Nephron progenitor cell (in vitro differentiated cells): ENCODE data around the gene SGK1.

Source experiments
- DNase-seq: peaks from one replicate; pipeline ENCODE4 v3.0.0; 2021
- H3K27ac Mint-ChIP-seq: 2 replicates; pipeline ENCODE4 v1.8.0; 2021; ENCODE audit warnings: mild to moderate bottlenecking, moderate library complexity, mixed read lengths
- H3K27me3 Mint-ChIP-seq: 2 replicates; pipeline ENCODE4 v1.8.0; 2021; ENCODE audit warnings: mild to moderate bottlenecking, low read depth, mixed read lengths; ENCODE audit not compliant: poor library complexity
- H3K36me3 Mint-ChIP-seq: 2 replicates; pipeline ENCODE4 v1.8.0; 2021; ENCODE audit warnings: low read depth, mixed read lengths
- H3K4me1 Mint-ChIP-seq: 2 replicates; pipeline ENCODE4 v1.8.0; 2021; ENCODE audit warnings: mixed read lengths
- H3K4me3 Mint-ChIP-seq: 2 replicates; pipeline ENCODE4 v1.8.0; 2021; ENCODE audit warnings: mild to moderate bottlenecking, moderate library complexity, mixed read lengths
- H3K9me3 Mint-ChIP-seq: 2 replicates; pipeline ENCODE4 v1.8.0; 2021; ENCODE audit warnings: mild to moderate bottlenecking, moderate library complexity, mixed read lengths
- CTCF ChIP-seq: fragments of 200-600 bp; sonication (generic); IDR thresholded peaks from 2 replicates; pipeline ENCODE4 v1.5.0; 2021; ENCODE audit warnings: antibody characterized with exemption

The SGK1 gene

DNA sequence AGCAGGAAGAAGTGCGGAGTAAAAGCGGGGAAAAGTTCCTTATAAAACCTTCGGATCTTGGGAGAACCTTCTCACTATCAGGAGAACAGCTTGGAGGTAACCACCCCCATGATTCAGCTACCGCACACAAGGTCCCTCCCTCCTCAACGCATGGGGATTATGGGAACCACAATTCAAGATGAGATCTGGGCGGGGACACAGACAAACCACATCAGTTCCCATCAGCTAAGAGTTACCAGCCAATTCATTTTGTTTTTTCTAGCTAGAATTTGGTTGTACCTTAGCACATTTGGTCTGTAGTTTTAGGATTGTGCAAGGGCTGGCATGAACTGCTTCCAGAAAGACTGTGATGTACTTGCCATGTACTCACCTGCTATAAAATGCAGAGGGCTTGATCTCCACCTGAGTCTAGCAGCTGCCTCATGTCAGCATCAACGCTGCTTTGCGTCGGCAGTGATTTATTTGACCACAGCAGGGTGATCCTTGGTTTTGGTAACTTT, 170.8 kb downstream of the SGK1 start:
- no peak for TF ChIP-seq CTCF
- Mint-ChIP-seq H3K27ac (no peak overlapping the region), H3K4me3 (no peak overlapping the region), H3K27me3 (peaks cover 4% of the 10 kb centered on the region), H3K4me1 (peaks cover 23% of the 10 kb centered on the region), H3K9me3 (no peaks in the 10 kb centered on the region), H3K36me3 (no peaks in the 10 kb centered on the region)
- DNase-seq, result no peak

DNA sequence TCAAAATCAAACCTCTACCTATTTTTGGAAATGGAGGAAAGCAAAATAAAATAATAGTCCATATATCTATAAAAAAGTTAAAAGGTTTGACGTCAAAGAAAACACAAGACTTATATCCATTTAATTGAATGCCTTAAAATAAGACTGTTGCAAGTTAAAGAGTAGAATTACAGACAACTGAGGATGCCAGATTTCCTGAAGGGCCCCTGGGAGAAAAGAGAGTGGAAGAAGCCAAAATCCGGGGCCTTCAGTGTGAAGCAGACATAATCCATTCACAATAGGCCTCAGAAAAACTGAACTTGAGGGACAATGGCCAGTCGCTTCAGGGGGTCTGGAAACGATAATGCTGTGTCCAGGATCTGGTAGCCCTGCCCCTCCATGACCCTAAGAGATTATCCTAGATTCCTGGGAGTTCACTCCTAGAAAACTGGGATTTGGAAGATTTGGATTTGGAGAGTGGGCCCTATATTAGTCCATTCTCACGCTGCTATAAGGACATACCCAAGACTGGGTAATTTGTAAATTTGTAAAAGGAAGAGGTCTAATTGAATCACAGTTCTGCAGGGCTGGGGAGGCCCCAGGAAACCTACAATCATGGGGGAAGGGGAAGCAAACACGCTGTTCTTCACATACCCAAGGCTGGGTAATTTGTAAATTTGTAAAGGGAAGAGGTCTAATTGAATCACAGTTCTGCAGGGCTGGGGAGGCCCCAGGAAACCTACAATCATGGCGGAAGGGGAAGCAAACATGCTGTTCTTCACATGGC, 171.5 kb downstream of the SGK1 start:
- no peak for DNase-seq
- TF ChIP-seq CTCF, result no peak
- H3K4me3 Mint-ChIP-seq, result peak overlapping the region; percentile 9
- H3K27me3 Mint-ChIP-seq, result peaks cover 4% of the 10 kb centered on the region
- no peaks in the 10 kb centered on the region for H3K36me3 Mint-ChIP-seq
- H3K27ac Mint-ChIP-seq, result no peak overlapping the region
- peaks cover 23% of the 10 kb centered on the region for H3K4me1 Mint-ChIP-seq
- H3K9me3 Mint-ChIP-seq, result no peaks in the 10 kb centered on the region

GRCh38 chr6:134145786-134146185, 172.1 kb downstream of the SGK1 start:
- peaks cover 4% of the 10 kb centered on the region for H3K27me3 Mint-ChIP-seq
- no peak for DNase-seq

DNA sequence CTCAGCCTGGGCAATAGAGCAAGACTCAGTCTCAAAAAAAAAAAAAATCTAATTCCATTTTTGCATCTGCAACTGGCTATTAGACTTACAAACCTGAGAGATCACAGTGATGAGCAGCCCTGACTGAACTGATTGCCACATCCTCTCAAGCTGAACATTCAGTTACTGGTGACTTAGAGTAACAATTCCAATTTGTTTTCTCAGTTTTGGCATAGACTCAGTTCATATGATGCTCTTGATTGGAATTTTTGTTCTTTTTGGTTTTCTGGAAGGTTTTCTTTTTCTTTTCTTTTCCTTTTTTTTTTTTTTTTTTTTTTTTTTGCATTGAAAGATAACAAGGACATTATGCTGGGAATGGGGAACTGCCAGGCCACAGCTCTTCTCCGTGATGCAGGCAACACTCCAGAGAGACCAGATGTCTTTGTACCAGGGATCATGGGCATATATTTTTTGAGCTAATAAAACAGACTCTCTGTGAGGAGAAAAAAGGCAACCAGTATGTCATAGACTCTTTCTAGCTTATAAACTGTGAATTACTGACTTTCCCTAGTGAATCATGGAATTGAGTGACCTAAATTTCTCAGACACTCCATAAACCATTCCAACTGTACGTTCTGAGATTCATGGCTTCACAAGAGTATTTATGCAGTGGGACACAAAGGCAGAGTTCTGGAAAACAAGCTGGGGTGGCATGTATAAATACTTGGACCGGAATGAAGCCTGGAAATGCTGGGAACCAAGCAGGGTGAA, 179.5 kb downstream of the SGK1 start:
- H3K27me3 Mint-ChIP-seq, result no peaks in the 10 kb centered on the region
- no peaks in the 10 kb centered on the region for H3K36me3 Mint-ChIP-seq
- H3K9me3 Mint-ChIP-seq, result peaks cover 4% of the 10 kb centered on the region
- no peak for TF ChIP-seq CTCF
- no peak overlapping the region for H3K4me3 Mint-ChIP-seq
- peak overlapping the region; percentile 61 for H3K27ac Mint-ChIP-seq
- H3K4me1 Mint-ChIP-seq, result no peaks in the 10 kb centered on the region
- no peak for DNase-seq

More at GRCh38 chr6:134145786-134146185, 172.1 kb downstream of the SGK1 start:
- Mint-ChIP-seq H3K4me3 (no peak overlapping the region), H3K4me1 (peaks cover 23% of the 10 kb centered on the region), H3K36me3 (no peaks in the 10 kb centered on the region), H3K27ac (no peak overlapping the region), H3K9me3 (no peaks in the 10 kb centered on the region)
- no peak for TF ChIP-seq CTCF

- Mint-ChIP-seq H3K36me3 (no peaks in the 10 kb centered on the region), H3K27me3 (no peaks in the 10 kb centered on the region), H3K4me3 (no peak overlapping the region), H3K27ac (no peak overlapping the region), H3K9me3 (peaks cover 4% of the 10 kb centered on the region), H3K4me1 (no peaks in the 10 kb centered on the region)
- no peak for DNase-seq
- TF ChIP-seq CTCF, result no peak
Measured at GRCh38 chr6:134134654-134135053, 183.3 kb downstream of the SGK1 start.
